Immature natural killer cell (primary cell): ENCODE data around the gene EIF6. TPM values are rescaled to one million over a fixed set of nuclear protein-coding genes. Genes with fewer than 3 reads are reported as not detected.
"Not testable (repeated sequence)": the region's sequence is repeated elsewhere in the genome, so short reads cannot be mapped to it uniquely, and the experiment has no call there.

ENCODE experiments used
- DNase-seq, 3 donors: peaks; one replicate each; pipeline ENCODE4 v3.0.0; 2022; ENCODE audit warnings: mixed read lengths in 1 of 3
- H3K27ac Mint-ChIP-seq, 6 donors: one replicate each; pipeline ENCODE4 v1.8.0; 2020; ENCODE audit warnings: mixed read lengths in 6 of 6, mild to moderate bottlenecking in 5 of 6, inconsistent platforms in 4 of 6, moderate library complexity in 3 of 6
- H3K27me3 Mint-ChIP-seq, 3 donors: one replicate each; pipeline ENCODE4 v1.8.0; 2020 to 2021; ENCODE audit warnings: low read depth in 3 of 3, mild to moderate bottlenecking in 3 of 3, mixed read lengths in 3 of 3, moderate library complexity in 3 of 3, inconsistent platforms in 1 of 3
- H3K36me3 Mint-ChIP-seq, 3 donors: one replicate each; pipeline ENCODE4 v1.8.0; 2020; ENCODE audit warnings: mixed read lengths in 3 of 3, inconsistent platforms in 2 of 3, mild to moderate bottlenecking in 2 of 3
- H3K4me1 Mint-ChIP-seq, 2 donors: one replicate each; pipeline ENCODE4 v1.8.0; 2020; ENCODE audit warnings: inconsistent platforms in 2 of 2, mild to moderate bottlenecking in 2 of 2, mixed read lengths in 2 of 2, moderate library complexity in 1 of 2
- H3K4me3 Mint-ChIP-seq, 5 donors: one replicate each; pipeline ENCODE4 v1.8.0; 2020; ENCODE audit warnings: mild to moderate bottlenecking in 5 of 5, mixed read lengths in 5 of 5, inconsistent platforms in 3 of 5, moderate library complexity in 3 of 5
- H3K9me3 Mint-ChIP-seq, 6 donors: one replicate each; pipeline ENCODE4 v1.8.0; 2020; ENCODE audit warnings: mild to moderate bottlenecking in 6 of 6, mixed read lengths in 6 of 6, inconsistent platforms in 4 of 6, moderate library complexity in 3 of 6
- polyA plus RNA-seq, 3 donors: library from polyadenylated mRNA; unstranded; fragments of 300-500 nt; fragmentation: Illumina TruSeq; gene quantifications; one replicate each; pipeline ENCODE4 v1.2.3, GENCODE V29; 2021

Gene EIF6
- polyA plus RNA-seq, 3 donors from 2014 or later: 236 to 379 (median 249) TPM

DNA sequence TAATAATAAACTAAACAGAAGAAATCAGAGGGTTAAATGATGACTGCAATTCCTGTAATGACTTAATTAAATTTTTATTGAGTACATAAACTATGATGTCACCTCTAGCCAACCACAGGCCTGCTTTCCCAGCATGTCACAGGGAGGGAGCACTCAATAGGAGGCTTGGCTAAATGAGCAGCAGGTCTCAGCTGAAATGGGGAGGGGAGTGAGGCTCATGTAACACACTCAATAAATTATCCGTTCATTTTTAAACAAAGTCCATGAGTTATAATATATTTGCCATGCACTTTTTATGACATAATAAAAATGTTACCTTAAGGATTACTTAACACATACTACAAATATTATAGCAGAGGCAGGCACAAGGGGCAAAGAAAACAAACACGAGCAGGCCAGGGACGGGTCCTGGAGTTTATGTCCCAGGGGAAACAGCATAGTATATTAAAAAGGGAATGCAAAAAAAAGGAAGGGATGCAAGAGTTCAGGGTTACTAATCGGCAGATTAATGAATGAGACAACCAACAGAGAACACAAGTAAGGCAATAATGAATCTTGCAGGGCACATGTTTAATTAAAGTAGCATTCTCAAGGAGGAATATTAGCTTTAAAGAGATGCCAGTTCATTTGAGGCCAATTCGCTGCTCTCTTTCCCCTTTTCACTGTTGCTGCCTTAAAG is 34.8 kb upstream of the EIF6 start:
- H3K27ac Mint-ChIP-seq: no peak overlapping the region
- no peaks in the 10 kb centered on the region for H3K9me3 Mint-ChIP-seq
- no peak for DNase-seq
- peaks cover 0 to 6% (median 3%) of the 10 kb centered on the region in 3 donors for H3K36me3 Mint-ChIP-seq
- no peak overlapping the region for H3K4me3 Mint-ChIP-seq
- no peaks in the 10 kb centered on the region for H3K27me3 Mint-ChIP-seq
- peaks cover 22 to 24% of the 10 kb centered on the region in 2 donors for H3K4me1 Mint-ChIP-seq

DNA sequence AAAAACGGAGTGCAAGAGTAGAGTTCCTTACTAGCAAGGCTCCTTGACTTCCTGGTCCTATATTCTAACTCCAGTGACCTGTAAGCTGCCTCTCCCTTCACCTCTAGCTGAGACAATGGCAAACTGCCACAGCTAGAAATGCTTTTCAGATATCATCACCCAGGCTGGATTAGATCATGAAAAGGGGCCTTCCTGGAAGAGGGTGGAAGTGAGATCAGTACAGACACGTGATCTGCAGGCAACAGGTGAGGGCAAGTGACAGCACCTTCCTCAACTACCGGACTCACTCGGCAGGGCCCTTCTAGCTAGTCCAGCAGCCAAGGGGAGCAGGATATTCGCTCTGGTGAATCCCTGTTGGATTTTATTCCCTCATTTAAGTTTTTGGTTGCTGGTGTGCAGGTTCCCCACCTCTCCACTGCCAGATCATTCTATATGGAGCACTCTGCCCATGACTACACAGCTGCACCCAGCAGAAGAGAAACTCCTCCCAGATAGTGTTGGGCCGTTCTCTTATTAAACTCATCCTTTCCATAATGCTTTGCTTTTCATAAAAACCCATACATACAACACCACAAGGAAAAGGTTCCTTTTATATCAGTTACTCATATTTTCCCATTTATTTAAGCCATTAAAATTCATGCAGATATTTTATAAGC is 34.1 kb upstream of the EIF6 start:
- Mint-ChIP-seq H3K9me3 (no peaks in the 10 kb centered on the region), H3K27ac (no peak overlapping the region), H3K36me3 (peaks cover 0 to 8% (median 3%) of the 10 kb centered on the region in 3 donors), H3K27me3 (no peaks in the 10 kb centered on the region), H3K4me3 (no peak overlapping the region), H3K4me1 (peaks cover 24% of the 10 kb centered on the region in 2 donors)
- no peak for DNase-seq

DNA sequence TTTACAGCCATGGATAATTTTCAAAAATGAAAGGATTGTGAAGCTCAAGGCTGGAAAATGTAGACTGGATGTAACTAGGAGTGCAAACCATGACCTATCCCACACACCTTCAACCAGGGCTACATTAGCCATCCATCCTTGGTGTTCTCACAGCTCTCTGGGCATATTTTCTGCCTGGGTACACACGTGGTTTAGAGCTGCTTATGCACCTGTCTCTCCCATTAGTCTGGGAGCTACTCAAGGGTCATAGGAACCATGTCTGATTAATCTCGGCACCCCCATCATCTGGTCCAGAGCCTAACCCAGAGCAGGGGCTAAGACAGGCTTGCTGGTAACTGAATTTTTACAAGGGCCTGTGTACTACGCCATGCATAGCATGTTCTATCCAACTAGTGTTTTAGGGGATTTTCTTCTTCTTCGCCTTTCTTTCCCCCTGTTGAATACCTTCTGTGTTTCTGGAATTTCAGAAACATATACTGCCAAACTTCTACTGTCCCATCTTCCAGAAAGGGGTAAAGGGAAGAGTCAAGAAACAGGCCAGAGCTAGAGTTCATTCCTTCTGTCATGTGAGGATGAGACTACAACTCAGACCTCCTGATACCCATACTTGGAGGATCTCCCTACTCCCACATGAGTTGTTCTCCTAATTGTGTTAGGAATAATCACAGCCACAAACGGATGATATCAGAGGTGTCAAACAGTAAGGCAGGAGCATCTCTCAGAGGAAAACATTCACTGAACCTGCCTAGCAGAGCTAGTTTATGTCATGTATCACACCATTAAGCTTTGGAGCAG is 33.0 kb upstream of the EIF6 start:
- peaks cover 24 to 27% of the 10 kb centered on the region in 2 donors for H3K4me1 Mint-ChIP-seq
- no peaks in the 10 kb centered on the region for H3K9me3 Mint-ChIP-seq
- peak overlapping the region in 1 of 6 donors; percentile 31 for H3K27ac Mint-ChIP-seq
- H3K36me3 Mint-ChIP-seq: peaks cover 3 to 10% (median 5%) of the 10 kb centered on the region in 3 donors
- H3K27me3 Mint-ChIP-seq: no peaks in the 10 kb centered on the region
- no peak overlapping the region for H3K4me3 Mint-ChIP-seq
- DNase-seq: no peak

DNA sequence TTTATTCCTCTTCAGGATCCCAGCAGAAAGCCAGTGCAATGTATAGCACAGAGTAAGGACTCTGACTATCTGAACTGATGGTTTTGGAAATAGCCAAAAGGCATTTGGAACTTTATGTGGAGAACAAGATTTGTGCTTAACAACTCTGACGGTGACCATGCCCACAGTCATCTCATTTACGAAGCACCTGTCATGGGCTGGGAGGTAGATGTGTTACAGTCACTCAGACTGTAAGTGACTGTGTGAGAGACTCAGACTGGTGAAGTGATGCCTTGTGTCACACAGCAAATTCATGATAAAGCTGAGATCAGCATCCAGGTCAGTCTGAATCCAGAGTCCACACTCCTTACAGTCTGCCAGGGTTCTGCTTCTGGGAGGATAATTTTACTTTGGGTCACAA is 31.5 kb upstream of the EIF6 start:
- no peaks in the 10 kb centered on the region for H3K9me3 Mint-ChIP-seq
- H3K4me3 Mint-ChIP-seq: peak overlapping the region in 2 of 5 donors; percentile 8 to 22
- peaks cover 4 to 16% (median 13%) of the 10 kb centered on the region in 3 donors for H3K36me3 Mint-ChIP-seq
- peak overlapping the region in 5 of 6 donors; percentile 24 to 84 (median 58) for H3K27ac Mint-ChIP-seq
- peaks cover 24 to 33% of the 10 kb centered on the region in 2 donors for H3K4me1 Mint-ChIP-seq
- H3K27me3 Mint-ChIP-seq: peaks cover 0 to 1% (median 0%) of the 10 kb centered on the region in 3 donors
- no peak for DNase-seq

DNA sequence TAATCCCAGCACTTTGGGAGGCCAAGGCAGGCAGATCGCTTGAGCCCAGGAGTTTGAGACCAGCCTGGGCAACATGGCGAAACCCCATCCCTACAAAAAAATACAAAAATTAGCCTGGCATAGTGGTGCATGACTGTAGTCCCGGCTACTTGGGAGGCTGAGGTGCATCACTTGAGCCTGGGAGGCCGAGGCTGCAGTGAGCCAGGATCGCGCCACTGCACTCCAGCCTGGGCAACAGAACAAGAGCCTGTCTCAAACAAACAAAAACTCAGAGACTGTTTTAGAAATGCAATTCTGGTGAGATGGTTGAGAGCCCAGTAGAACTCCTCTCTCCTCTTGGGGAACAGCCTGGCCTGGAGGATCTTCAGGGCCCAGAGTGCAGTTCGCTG is 31.1 kb upstream of the EIF6 start:
- not testable (repeated sequence) for H3K27me3 Mint-ChIP-seq, H3K9me3 Mint-ChIP-seq, DNase-seq
- H3K4me1 Mint-ChIP-seq: peaks cover 24 to 33% of the 10 kb centered on the region in 2 donors
- peaks cover 4 to 14% (median 10%) of the 10 kb centered on the region in 3 donors for H3K36me3 Mint-ChIP-seq
- H3K4me3 Mint-ChIP-seq: peak overlapping the region in 2 of 5 donors; percentile 59 to 62
- H3K27ac Mint-ChIP-seq: peak overlapping the region; percentile 24 to 92 (median 78)

DNA sequence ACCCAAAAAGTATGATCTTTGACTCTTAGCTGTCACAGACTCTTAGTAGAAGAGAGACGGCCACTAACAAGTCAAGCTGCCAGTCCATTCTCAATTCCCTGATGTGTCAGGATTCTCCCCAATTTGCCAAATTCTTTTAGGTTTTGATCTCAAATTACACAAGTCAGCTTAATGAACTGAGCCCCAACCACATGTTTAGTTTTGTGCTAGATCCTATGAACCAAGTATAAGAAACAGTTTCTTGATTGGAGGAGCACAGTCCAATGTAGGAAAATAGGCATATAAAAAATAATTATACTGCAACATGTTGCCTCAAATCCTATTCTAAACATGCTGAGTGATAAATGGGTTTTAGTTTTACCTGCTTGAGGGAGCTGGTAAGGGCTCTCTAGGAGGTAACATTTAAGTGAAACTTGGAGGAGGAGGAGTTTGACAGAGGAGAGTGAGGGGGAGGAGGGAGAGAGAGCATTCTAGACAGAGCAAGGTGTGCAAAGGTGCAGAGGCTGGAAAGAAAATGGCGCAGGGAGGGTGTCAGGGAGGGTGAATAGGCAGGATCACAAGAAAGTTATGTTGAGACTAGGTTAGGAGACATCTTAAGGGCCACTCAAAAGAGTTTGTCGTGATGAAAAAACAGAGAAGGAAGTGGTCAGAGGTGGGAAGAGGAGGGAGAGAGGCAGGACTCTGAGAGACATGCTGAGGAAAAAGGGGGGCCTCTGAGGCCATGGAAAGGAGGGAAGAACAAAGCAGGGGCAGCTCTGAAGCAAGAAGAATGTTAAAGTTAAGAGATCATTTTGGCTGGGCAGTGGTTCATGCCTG is 30.5 kb upstream of the EIF6 start:
- peak in 2 of 3 donors; percentile 8 to 14 for DNase-seq
- Mint-ChIP-seq H3K4me3 (peak overlapping the region; percentile 15 to 62 (median 59)), H3K27ac (peak overlapping the region; percentile 55 to 92 (median 78)), H3K27me3 (peaks cover 0 to 1% (median 0%) of the 10 kb centered on the region in 3 donors), H3K4me1 (peaks cover 24 to 33% of the 10 kb centered on the region in 2 donors), H3K9me3 (no peaks in the 10 kb centered on the region), H3K36me3 (peaks cover 4 to 17% (median 10%) of the 10 kb centered on the region in 3 donors)

DNA sequence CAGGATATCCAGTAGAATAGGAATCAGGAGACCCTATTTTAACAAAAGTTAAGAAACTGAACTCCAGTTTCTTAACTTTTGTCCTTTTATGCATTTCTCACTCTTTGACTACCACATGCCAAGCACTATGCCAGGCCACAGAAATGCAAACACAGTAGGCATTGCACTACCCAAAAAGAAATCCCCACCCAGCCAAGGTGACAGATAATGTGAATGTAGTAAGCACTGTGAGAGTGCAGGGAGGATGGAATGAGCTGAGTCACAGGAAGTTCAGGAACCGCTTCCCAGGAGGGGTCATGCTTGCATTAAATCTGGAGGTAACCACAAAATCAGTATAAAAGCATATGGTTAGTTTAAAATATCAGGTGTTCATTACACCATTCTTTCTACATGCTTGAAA is 27.7 kb upstream of the EIF6 start:
- Mint-ChIP-seq H3K36me3 (peaks cover 4 to 19% (median 10%) of the 10 kb centered on the region in 3 donors), H3K4me3 (no peak overlapping the region), H3K9me3 (no peaks in the 10 kb centered on the region), H3K4me1 (peaks cover 22 to 33% of the 10 kb centered on the region in 2 donors), H3K27ac (no peak overlapping the region), H3K27me3 (peaks cover 0 to 1% (median 0%) of the 10 kb centered on the region in 3 donors)
- DNase-seq: no peak

DNA sequence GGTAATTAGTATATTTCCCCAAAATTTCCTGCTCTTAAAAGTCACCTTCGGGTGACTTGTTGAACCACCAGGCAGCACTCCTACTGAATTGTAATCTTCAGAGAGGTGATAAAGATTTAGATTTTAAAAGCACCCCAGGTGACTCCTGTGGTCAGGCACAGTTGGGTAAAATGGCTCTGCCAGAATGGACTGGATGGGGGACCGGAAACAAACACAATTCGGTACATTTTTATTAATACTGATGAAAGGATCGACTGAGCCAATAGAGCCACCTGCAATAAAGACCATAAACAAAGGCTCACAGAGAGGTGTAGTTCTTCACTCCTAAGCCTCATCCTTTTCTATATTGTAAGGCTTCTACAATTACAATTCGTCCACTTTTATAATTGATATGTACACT is 27.2 kb upstream of the EIF6 start:
- H3K27ac Mint-ChIP-seq: no peak overlapping the region
- H3K9me3 Mint-ChIP-seq: no peaks in the 10 kb centered on the region
- H3K4me1 Mint-ChIP-seq: peaks cover 22 to 33% of the 10 kb centered on the region in 2 donors

DNA sequence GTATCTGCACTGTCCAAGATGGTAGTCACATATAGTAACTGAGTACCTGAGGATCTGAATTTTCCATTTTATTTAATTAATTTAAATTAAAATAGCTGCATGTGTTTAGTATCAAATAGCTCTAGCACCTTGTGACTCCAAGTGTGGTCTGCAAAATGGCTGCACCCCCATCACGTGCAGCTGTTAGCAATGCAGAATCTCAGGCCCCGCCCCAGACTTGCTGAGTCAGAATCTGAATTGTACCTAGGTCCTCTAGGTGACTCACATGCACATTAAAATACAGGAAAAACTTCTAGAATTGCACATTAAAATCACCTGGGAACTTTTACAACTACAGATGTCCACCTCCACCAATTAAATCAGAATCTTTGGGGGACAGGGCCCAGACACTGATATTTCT is 26.8 kb upstream of the EIF6 start:
- DNase-seq: no peak
- no peak overlapping the region for H3K27ac Mint-ChIP-seq
- peaks cover 0 to 1% (median 0%) of the 10 kb centered on the region in 3 donors for H3K27me3 Mint-ChIP-seq
- no peak overlapping the region for H3K4me3 Mint-ChIP-seq
- peaks cover 20 to 32% of the 10 kb centered on the region in 2 donors for H3K4me1 Mint-ChIP-seq
- peaks cover 4 to 19% (median 10%) of the 10 kb centered on the region in 3 donors for H3K36me3 Mint-ChIP-seq
- no peaks in the 10 kb centered on the region for H3K9me3 Mint-ChIP-seq

More for the DNA sequence above, 27.2 kb upstream of the EIF6 start:
- peaks cover 0 to 1% (median 0%) of the 10 kb centered on the region in 3 donors for H3K27me3 Mint-ChIP-seq
- H3K36me3 Mint-ChIP-seq: peaks cover 4 to 19% (median 10%) of the 10 kb centered on the region in 3 donors
- DNase-seq: no peak
- no peak overlapping the region for H3K4me3 Mint-ChIP-seq

DNA sequence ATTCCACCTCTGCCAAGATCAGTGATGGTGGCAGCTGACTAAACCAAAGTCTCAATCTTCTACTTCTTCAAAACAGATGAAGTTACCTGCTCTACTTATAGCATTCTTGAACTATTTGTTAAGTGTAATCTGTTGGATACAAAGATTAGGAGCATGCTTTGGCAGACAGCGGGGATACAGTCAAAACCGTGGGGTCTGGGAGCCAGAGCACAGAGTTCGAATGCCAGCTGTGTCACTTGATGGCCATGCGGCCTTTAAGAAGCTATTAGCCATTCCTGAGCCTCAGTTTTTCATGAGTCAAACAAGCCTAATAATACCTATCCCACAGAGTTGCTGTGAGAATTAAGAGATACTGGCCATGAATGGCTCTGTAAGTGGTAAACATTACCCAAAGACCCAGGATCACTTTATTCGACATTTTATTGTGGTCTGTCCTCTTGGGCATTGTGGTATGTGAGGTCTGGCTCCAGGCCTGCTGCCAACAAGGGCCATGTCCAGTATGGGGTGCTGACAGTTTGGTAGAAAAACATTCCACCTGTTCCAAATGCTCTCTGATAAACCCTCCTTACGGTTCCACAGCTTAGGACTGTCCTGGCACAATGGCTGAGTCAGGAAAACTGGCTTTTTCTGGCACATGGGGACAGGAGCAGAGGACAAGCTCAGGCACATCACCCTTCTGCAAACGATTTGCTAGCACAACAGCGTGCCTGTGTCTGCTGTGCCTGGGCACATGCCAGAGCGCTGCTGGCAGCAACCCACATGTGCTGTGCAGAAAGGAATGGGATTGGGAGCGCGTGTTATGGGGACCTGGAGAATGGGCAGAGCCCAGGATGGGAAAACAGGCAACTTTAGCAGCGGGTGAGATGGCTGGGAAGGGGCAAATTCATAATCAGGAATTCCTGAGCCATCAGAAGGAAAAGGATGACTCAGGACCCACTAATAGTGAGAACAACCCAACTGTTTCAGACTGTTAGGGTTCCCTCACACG is 23.4 kb upstream of the EIF6 start:
- no peak for DNase-seq
- H3K4me1 Mint-ChIP-seq: peaks cover 2 to 17% of the 10 kb centered on the region in 2 donors

DNA sequence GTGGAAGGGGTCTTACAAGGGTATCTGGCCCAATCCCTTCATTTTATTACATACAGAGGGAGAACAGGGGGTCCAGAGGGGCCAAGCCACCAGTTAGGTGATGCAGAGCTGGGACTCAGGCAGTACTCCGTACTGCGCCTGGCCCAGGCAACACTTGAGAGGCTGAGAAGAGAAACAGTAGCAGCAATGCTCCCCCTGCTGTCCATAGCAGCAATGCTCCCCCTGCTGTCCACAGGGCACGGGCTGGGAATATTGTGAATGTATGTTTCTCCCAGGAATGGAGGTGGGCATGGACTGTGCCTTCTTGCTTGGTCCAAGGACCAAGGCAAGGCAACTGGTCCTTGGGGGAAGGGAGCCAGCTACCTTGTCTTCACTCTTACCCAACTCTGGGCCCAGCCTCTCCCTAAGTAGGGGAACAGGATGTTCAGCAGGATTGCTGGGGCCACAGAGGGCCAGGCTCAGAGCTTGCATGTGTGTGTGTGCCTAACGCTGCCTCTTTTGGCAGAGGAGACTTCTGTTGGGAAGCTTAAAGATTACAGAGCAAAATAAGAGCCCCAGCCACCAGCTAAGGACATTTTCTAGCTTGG is 22.5 kb upstream of the EIF6 start:
- DNase-seq: no peak
- H3K27me3 Mint-ChIP-seq: no peaks in the 10 kb centered on the region
- H3K27ac Mint-ChIP-seq: no peak overlapping the region
- H3K4me3 Mint-ChIP-seq: no peak overlapping the region
- no peaks in the 10 kb centered on the region for H3K9me3 Mint-ChIP-seq
- H3K4me1 Mint-ChIP-seq: peaks cover 2 to 8% of the 10 kb centered on the region in 2 donors
- H3K36me3 Mint-ChIP-seq: peaks cover 0 to 9% (median 1%) of the 10 kb centered on the region in 3 donors

More for the DNA sequence above, 23.4 kb upstream of the EIF6 start:
- H3K9me3 Mint-ChIP-seq: no peaks in the 10 kb centered on the region
- peak overlapping the region in 1 of 6 donors; percentile 34 for H3K27ac Mint-ChIP-seq
- H3K27me3 Mint-ChIP-seq: peaks cover 0 to 1% (median 0%) of the 10 kb centered on the region in 3 donors
- no peak overlapping the region for H3K4me3 Mint-ChIP-seq
- H3K36me3 Mint-ChIP-seq: peaks cover 4 to 15% (median 10%) of the 10 kb centered on the region in 3 donors
